HG03280 (cell line): ENCODE results near the gene HOXA5.

Experiments used
- ATAC-seq: cut with Tn5 transposase; IDR thresholded peaks from one replicate; pipeline ENCODE4 v1.9.1; 2021; ENCODE audit warnings: mild to moderate bottlenecking, moderate library complexity; ENCODE audit not compliant: unreplicated experiment

The HOXA5 gene

DNA sequence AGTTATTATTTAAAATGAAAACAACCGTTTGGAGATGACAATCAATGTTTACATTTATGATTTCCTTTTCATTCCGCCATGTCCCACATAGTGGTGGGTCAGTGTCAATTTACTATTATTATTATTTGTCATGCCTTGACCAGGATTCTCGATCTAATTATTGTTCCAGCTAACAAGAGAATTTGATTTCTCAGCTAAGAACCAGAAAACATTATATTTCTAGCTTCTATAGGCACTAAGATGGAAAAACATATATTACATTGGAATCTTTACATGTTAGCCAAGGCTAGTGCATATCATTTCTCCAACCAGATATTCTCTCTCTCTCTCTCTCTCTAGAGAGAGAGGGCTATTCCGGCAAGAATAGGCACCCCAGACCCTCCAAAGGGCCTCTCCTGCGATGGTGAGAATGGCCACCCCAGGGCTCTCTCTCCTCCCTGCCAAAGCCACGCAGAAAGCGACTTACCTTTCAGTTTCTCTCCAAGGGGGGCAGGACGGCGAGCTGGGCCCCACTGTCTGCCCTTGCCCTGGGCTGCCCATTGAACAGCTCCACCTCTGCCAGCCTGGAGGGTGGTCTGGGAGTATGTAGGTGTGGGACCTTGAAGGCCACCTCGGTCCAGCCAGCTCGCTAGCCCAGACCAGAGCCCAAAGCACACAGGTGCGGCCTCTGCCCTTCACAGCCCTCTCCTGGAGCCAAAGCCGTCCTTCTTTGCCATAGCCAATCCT lies 6.5 kb upstream of the HOXA5 start:
- ATAC-seq: peak; percentile 6

GRCh38 chr7:27148756-27149641 lies 5.5 kb upstream of the HOXA5 start:
- no peak for ATAC-seq

GRCh38 chr7:27148031-27148755 lies 4.7 kb upstream of the HOXA5 start:
- ATAC-seq: no peak

- ATAC-seq: no peak
These were observed 3.9 kb upstream of the HOXA5 start, which contains the start of gene HOXA6 for GRCh38 chr7:27147199-27148030. Gene HOXA6 (minus strand): TSS chr7:27147774. CDS start chr7:27147749, 25 bp downstream.

DNA sequence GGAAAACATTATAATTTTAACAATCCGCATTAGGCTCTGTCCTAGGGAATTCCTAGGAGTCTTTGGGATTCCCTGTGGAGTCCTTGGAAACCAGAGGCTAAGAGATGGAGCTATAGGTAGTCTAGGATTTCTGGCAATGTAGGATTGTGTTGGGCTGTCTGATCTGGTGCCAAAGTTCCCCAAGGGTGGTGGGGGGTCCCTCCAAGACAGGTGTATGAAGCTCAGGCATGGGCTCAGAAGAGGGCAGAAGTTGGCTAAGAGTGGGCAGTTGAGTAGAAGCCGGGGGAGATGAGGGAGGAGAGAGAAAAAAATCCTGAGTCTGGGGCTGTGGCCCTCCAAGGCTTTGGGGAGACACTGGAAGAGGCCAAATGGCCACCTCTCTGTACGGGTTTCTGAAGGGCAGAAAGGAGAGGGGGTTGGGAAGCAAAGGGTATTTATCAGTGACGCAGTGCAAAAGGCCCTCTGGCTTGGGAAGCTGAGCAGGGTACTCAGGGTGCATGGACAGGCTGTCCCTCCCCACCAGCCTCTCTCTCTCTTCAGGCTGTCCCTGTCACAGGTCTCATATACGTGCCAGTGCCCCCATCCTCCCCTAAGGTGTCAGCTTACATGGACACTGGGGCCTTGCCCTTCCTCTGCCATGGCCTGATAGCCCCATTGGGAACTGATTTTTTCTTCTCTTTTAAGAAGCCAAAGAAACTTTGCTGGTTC lies 3.2 kb upstream of the HOXA5 start:
- no peak for ATAC-seq

DNA sequence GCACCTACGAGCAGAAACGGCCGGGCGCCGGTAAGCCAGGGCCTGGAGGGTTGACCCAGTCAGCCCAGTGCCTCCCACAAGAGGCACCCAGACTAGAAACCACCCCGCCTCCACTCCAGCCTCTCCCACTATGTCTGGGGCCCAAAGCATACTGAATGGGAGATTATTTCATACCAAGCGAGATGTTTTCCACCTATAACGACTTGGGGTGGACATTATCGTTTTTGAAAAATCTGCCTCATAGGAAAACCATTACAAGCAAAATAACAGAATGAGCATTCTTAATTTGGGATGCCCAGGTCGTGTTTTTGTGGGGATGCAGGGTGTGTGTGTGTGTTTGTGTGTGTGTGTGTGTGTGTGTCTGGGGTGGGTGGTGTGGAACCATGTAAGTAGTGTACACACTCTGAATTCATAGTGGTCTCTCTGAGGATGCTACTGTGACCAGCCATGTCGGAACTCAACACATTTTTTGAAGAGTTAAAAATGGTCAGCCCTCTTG lies 2.5 kb upstream of the HOXA5 start:
- ATAC-seq: no peak

DNA sequence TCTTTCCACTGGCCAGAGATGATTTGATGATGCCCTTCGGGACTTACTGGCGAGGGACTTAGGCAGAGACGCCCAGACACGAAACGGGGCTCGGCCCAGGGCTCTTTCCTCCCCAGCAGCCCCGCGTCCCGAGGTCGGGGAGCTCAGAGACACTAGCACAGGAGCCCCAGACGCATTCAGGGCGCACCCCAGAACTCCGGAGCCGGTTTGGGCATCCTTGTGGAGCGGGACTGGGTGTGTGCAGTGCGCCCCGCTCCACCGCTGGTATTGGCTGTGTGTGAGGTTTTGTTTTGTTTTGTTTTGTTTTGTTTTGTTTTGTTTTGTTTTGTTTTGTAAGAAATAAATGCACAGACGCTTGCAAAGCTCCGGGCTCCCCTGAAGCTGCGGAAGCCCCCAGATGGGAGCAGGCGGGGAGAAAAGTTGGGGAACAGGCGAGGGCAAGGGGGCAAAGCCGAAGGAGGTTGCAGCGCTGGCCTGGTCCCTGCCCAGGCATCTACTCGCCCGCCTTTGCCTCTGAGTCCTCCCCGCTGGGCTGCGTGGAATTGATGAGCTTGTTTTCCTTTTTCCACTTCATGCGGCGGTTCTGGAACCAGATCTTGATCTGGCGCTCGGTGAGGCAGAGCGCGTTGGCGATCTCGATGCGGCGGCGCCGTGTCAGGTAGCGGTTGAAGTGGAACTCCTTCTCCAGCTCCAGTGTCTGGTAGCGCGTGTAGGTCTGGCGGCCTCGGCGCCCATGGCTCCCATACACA lies 1.9 kb upstream of the HOXA5 start:
- no peak for ATAC-seq

DNA sequence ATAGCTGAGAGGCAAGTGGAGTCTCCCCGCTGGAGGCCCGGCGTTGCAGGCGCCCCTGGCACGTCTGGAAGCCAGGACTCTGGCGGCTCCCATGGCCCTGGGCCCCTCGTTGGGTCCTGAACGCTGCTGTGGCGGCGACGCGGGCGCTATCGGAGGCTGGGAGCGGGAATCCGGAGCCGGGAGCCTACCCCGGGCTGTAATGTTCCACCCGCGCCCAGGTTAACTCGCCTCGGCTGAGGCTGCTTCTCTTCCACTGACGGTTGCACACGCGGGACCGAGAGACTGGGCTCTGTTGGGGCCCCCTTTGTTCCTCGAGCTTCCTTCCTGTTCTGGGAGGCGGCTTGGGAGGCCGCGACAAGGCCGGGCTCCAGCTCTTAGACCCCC lies 1.3 kb upstream of the HOXA5 start:
- no peak for ATAC-seq

GRCh38 chr7:27143950-27144780 lies 684 bp upstream of the HOXA5 start:
- ATAC-seq: no peak

DNA sequence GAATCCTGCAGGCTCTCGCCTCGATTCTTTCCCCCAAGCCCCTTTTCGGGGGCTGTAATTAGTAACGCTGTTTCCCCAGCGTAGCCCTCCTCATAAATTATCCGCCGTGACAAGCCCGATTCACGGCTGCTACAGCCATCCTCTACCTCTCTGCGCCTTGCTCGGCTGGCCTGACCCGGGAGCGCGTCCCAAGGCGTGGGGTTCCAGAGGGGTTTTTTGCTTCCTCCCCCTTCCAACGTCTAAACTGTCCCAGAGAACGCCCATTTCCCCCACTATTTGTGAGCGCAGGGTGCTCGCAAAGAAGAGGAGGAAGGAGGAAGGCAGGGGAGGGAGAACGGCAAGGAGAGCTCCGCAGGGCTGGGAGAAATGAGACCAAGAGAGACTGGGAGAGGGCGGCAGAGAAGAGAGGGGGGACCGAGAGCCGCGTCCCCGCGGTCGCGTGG lies 880 bp downstream of the HOXA5 start:
- ATAC-seq: no peak

- no peak for ATAC-seq
These were observed 1.4 kb downstream of the HOXA5 start for GRCh38 chr7:27141923-27142579.

DNA sequence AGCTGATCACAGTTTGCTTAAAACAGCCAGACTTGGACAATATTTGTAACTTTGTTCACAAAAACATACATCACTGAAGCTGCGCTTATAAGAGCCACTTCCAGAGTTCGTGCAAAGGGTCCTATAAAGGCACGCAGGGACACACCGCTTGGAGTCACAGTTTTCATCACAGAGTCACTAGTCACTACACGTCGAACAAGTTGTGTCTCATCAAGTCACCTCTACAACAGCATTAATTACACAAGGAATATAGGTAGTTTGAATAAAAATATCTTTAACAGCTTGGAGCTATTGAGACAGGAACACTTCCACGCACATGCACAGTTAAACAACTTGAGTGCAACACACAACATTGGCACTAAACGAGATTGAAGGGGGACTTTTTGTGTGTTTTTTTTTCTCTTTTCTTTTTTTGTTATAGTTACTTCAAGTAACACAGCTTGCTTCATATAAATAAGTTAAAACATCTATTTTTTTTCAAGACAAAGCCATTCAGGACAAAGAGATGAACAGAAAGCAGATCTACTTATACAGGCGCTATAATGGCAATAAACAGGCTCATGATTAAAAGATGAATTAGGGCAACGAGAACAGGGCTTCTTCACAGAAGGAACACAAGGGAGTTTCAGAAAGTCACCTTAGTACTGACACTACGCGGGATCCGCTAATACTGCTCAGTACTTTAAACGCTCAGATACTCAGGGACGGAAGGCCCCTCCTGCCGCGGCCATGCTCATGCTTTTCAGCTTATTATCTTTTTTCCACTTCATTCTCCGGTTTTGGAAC lies 2.2 kb downstream of the HOXA5 start:
- ATAC-seq: no peak

GRCh38 chr7:27140126-27140857 lies 3.2 kb downstream of the HOXA5 start:
- no peak for ATAC-seq

DNA sequence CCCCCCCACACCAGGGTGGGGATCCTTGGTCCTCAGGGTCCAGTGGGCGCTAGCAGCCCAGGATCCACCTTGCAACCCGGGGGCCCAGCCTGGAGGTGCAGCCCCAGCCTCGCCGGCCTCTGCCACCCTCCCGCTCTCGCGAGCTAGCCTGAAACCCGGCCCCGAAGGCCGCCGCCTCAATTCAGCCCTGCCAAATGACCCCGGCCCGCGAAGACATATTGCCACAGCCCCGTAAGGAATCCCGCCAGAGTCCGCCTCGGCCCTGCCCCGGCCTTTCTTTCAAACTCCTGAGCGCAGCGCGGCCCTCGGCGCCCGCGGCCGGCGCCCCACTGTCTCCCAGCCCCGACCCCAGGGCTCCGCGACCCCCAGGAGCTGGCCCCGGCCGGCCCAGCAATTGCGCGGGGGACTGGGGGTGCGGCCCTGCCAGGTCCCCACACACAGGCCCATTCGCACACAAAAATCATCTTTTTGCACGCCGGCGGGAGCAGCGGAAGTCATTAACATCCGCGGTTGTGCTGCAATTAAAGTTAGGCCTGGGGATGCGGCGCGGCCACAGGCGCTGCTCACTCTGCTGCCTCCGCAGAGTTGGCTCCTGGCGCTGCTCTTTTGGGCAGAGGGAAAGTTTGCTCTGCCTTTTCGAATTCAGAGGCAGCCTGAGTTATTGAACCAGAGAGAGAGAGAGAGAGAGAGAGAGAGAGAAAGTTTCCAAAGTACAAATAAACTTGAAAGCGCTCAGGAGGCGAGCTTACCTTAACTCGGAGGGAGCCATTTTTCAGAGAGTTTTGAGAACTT lies 4.0 kb downstream of the HOXA5 start:
- ATAC-seq: no peak

- no peak for ATAC-seq
These were observed 4.5 kb downstream of the HOXA5 start for GRCh38 chr7:27138985-27139333.
